H54 (cell line): ENCODE results near the gene DDRGK1.
"Not testable (repeated sequence)": the region's sequence is repeated elsewhere in the genome, so short reads cannot be mapped to it uniquely, and the experiment has no call there.

Source experiments
- DNase-seq: peaks from one replicate; pipeline ENCODE4 v3.0.0; 2011; ENCODE audit warnings: low spot score, mixed read lengths; ENCODE audit not compliant: insufficient read length
- FAIRE-seq: peaks from 3 replicates; lab custom pipeline; 2011; peaks lifted over from hg19 to GRCh38; lab: Jason Lieb, UNC
- POLR2A ChIP-seq: IDR thresholded peaks from 2 replicates; pipeline ENCODE4 v1.6.1; 2011; ENCODE audit warnings: low read depth, mild to moderate bottlenecking, low read length

DDRGK1 gene

DNA sequence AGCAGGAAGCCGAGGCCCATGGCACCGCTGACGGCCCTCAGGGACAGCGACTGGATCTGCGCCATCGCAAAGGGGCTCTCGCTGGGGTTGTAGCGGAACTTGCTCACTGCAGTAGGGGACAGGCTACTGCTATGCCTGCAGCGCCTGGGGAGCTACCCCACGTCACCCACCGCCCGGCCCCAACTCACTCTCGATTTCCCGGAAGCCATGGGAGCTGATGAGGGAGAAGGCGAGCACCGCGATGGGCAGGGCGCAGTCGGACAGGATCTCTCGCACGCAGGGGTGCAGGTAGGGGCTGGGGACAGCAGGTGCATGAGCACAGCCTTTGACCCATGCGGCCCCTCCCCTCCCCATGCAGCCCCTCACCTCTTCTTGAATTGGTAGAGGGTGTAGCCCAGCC lies 24.7 kb upstream of the DDRGK1 start:
- no peak for FAIRE-seq
- no peak for TF ChIP-seq POLR2A
- DNase-seq = no peak

DNA sequence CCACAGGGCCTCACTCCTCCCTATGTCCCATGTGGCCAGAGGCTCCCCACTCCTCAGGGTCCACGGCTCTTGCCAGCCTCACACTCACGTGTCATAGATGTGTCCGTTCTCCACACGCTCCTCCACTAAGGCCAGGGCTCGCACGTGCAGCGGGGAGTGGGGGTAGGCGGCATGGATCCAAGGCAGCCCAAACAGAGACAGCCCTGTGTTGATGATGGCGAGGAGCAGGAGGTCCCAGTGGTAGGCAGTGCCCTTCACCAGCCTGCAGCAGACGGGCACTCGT lies 24.2 kb upstream of the DDRGK1 start:
- FAIRE-seq (no peak), DNase-seq (no peak)
- TF ChIP-seq POLR2A = no peak

DNA sequence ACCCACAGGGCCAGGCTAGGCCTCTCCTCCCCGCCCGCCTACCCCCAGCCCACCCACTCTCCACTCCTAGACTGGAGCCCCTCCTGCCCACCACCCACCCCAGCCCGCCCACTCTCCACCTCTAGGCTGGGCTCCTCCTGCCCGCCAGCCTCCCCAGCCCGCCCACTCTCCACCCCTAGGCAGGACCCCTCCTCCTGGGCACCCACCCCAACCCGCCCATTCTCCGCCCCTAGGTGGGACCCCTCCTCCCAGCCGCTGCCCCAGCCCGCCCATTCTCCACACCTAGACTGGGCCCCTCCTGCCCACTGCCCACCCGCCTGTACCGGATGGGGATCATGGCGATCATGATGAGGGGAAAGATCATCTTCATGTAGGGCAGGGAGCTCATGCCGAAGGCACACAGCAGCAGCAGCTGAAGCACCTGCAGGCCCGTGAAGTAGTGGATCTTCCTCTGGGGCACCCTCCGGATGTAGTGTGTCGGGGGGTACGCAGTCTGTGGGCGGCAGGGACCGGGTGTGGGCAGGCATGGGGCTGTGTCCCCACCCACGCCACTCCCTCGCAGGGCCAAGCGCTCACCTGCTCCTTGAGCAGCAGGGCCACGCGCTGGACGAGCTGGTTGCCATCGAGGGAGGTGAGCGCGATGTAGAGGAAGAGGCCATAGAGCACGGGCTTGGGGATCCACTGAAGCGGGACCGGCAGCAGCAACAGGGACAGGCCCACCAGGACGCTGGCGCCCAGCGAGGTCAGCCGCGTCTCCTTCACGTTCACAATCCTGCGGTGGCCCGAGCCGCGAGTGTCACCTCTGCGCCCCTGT lies 23.7 kb upstream of the DDRGK1 start:
- no peak for TF ChIP-seq POLR2A
- FAIRE-seq = no peak
- DNase-seq = no peak

- DNase-seq = no peak
- no peak for TF ChIP-seq POLR2A
- FAIRE-seq = no peak
Measured at GRCh38 chr20:3227506-3227905, 23.0 kb upstream of the DDRGK1 start.

DNA sequence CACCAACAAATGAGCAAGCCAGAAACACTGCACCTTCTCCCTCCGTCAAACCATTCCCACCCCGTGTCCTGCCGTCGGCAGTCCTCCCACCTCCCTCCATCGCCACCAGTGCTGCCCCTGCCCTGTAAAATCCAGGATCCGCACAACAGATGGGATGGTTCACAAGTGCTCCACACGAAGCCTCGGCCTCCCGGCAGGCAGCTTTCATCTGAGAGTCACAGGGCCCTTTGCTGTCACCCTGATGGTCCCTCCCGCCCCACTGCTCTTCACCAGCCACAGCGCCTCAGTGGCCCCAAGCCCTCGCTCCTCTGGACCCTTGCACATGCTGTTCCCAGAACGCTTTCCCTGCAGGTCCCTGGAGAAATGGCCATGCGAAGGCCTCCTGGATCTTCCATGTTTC lies 22.4 kb upstream of the DDRGK1 start:
- TF ChIP-seq POLR2A = no peak
- FAIRE-seq = no peak
- DNase-seq = no peak

DNA sequence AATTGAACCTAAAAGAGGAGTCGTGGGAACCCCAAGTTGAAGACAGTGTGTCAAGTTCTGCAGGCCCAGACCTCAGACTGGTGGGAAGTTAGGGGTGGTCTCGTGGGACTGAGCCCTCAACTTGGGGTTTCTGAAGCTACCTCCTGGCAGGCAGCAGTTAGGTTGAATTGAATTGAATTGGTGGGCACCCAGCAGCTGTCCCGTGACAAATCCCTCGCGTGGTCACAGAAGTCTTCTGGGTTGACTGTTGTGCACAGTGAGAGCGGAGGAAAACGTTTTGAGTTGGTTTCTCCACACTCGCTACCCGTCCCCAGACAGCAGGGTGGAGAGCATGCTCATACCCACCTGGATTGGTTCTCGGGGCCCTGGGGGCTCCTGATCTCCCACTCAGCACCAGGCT lies 21.6 kb upstream of the DDRGK1 start:
- TF ChIP-seq POLR2A = no peak
- FAIRE-seq (no peak), DNase-seq (no peak)

GRCh38 chr20:3224681-3225421 lies 20.4 kb upstream of the DDRGK1 start:
- DNase-seq (no peak), FAIRE-seq (no peak)

GRCh38 chr20:3223994-3224680 lies 19.7 kb upstream of the DDRGK1 start:
- FAIRE-seq = no peak
- no peak for TF ChIP-seq POLR2A

More at GRCh38 chr20:3224681-3225421, 20.4 kb upstream of the DDRGK1 start:
- no peak for TF ChIP-seq POLR2A

DNA sequence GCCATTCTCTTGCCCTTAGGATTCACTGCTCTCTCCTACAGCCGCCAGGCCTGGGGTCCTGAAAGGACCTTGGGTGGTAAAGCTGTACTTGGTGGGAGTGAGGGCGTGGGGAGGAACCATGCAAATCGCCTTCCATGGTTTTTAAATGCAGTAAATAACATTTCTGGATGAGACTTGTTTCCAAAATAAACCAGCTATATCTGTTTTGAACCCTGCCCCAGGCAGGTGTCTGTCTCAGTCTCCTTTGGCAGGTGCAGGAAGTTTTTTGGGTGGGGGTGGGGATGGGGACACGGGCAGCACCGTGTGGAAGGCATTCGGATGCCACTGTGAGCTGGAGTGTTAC lies 19.1 kb upstream of the DDRGK1 start:
- FAIRE-seq (no peak), DNase-seq (no peak)
- TF ChIP-seq POLR2A = no peak

More at GRCh38 chr20:3223994-3224680, 19.7 kb upstream of the DDRGK1 start:
- DNase-seq = no peak

DNA sequence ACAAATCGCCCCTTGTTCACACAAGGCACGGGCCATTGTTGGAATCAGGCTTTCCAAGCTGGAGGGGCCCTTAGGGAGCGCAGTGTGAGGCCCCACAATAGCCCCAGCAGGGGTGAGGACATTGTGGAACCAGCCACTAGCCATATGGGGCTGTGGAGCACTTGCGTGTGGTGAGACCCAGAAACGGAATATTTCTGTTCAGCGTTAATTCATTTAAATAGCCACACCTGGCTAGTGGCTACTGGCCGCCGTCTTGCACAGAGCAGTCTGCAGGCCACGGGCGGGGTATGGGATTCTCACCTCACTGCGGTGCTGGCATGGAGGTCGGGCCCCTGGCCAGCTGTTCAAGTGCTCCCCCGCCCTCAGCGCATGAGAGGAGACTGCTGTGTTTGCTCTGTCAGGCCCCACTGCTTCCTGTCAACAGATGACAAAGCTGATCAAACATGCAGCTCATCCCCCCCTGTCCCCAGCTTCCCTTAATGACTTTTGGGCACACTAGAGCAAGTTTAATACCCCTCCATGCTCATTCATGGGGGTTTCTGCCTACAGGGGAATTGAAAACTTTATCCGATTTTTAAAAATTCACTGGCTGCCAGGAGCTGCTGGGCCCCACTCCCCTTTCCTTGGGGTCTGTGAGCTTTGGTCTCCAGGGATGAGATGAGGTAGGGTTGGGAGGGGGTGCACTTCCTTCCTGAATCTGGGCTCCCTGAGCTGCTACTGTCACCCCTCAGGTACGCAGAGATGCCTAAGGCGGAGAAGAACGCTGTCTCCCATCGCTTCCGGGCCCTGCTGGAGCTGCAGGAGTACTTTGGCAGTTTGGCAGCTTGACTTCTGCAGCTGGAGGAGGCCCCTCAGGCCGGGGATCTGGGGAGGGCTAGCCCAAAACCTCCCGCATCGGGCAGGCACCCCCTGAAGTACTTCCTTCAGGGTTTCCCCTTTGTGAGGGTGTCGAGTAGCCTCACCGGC lies 18.4 kb upstream of the DDRGK1 start:
- DNase-seq (no peak), FAIRE-seq (no peak)
- no peak for TF ChIP-seq POLR2A

DNA sequence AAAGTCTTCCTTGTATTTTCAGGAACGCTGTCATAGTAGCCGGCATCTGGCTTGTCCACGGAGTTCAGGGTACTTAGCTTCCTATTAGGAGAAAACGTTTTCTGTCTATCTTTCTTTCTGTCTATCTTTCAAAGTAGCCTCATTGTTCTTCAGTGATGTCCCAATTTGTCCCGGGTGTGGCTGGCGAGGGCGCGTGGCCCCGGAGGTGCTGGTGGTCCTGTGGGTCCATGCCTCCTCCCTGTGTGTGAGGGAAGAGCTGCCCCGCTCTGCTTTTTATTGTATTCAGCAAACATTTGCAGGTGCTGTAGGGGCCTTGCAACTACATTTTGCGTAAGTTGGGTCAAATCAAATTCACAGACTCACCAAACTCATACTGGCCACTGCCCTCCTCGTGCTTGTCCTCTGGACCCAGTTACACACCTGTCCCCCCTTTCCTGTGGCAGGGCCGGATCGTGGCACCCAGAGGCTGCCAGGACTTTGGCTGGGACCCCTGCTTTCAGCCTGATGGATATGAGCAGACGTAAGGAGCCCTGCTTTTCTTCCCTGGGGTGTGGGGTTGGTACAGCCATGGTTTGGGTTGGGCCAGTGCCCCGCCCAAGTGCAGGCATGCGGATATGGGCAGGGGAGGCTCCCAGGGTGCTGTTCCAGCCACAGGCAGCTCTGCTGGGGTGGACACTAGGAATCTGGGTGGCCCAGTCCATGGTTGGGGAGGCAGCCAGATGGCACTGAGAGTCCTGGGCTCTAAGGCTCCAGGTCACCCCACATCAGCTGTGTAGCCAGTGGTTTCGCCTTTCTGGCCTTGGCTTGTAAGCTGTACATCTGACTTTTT lies 17.1 kb upstream of the DDRGK1 start:
- DNase-seq (no peak), FAIRE-seq (no peak)
- TF ChIP-seq POLR2A = no peak

- FAIRE-seq = no peak
- DNase-seq = no peak
- TF ChIP-seq POLR2A = no peak
Measured at GRCh38 chr20:3218307-3218988, 14.0 kb upstream of the DDRGK1 start.

DNA sequence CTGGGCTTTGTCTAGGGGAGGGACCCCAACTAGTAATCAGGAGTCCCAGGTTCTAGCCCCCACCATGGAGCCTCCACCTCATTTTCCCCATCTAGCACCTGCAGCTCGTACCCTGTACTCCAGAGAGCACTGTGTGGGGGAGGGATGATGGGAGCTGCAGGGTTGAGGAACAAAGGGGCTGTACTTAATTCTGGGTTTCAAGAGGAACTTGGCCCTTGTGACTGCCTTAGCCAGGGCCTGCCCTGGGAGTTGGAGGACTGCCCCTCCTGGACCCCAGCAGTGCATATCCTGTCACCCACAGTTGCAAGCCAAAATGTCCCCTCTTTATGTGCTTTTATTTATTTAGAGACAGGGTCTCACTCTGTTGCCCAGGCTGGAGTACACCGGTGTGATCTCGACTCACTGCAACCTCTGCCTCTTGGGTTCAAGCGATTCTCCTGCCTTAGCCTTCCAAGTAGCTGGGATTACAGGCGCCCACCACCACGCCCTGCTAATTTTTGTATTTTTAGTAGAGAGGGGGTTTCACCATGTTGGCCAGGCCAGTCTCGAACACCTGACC lies 11.0 kb upstream of the DDRGK1 start:
- FAIRE-seq = not testable (repeated sequence)

More for the DNA sequence above, 11.0 kb upstream of the DDRGK1 start:
- not testable (repeated sequence) for DNase-seq
